ENCODE results near the gene STRN4. TPM values are rescaled to one million over a fixed set of nuclear protein-coding genes. Genes with fewer than 3 reads are reported as not detected.

The STRN4 gene
- total RNA-seq, 1 experiment from 2014 or later, result 143 TPM

GRCh38 chr19:46737298-46737654 lies 9.0 kb downstream of the STRN4 start:
- H3K9ac ChIP-seq (ENCODE audit: extremely low read depth, insufficient read length, low read length), result no peak overlapping the region
- H3K4me1 ChIP-seq (ENCODE audit: insufficient read depth, low read length), result no peaks in the 10 kb centered on the region
- H3K79me1 ChIP-seq (ENCODE audit: insufficient read depth, low read depth, low read length, poor library complexity, severe bottlenecking), result no peaks in the 10 kb centered on the region
- H2AK5ac ChIP-seq (ENCODE audit: insufficient read length, low read length), result no peak overlapping the region
- peaks cover 19 to 21% of the 10 kb centered on the region in 2 experiments for H3K4me1 Mint-ChIP-seq
- H2BK5ac ChIP-seq (ENCODE audit: insufficient read length, low read length), result no peak overlapping the region
- no peak overlapping the region for H3K4me3 Mint-ChIP-seq
- H3K9me3 ChIP-seq (ENCODE audit: control insufficient read depth, low read depth, low read length), result no peaks in the 10 kb centered on the region
- H3K27me3 ChIP-seq (ENCODE audit: insufficient read depth, low read length), result no peaks in the 10 kb centered on the region
- no peak overlapping the region for H3K23ac ChIP-seq (ENCODE audit: insufficient read length, low read depth, low read length)
- no peak overlapping the region for H3K27ac ChIP-seq (ENCODE audit: insufficient read length, low read depth, low read length)
- H3K23me2 ChIP-seq (ENCODE audit: insufficient read length, low read depth, low read length, poor library complexity, severe bottlenecking), result no peaks in the 10 kb centered on the region
- H4K8ac ChIP-seq (replicated peaks; ENCODE audit: insufficient read length, low read depth, low read length), result no peak overlapping the region
- peaks cover 23% of the 10 kb centered on the region for H3K79me2 ChIP-seq (ENCODE audit: insufficient read depth, low read length)
- H3K14ac ChIP-seq (ENCODE audit: insufficient read depth, low read length), result no peak overlapping the region
- H4K20me1 ChIP-seq (ENCODE audit: control insufficient read depth, insufficient read depth, insufficient read length), result peaks cover 4% of the 10 kb centered on the region
- no peaks in the 10 kb centered on the region for H3K9me3 Mint-ChIP-seq
- no peak for TF ChIP-seq CTCF (conservative IDR thresholded peaks at IDR 0.05)
- no peak overlapping the region for H3T11ph ChIP-seq (ENCODE audit: low read length)
- H3K4me2 ChIP-seq (ENCODE audit: insufficient read depth, insufficient read length, low read length), result no peak overlapping the region
- H3K27ac Mint-ChIP-seq, result peak overlapping the region in 2 of 3 experiments; percentile 16 to 76; a peak in 3 of 7 replicates
- H2BK120ac ChIP-seq (ENCODE audit: low read depth, low read length, poor library complexity, severe bottlenecking), result no peak overlapping the region
- no peak overlapping the region for H2AFZ ChIP-seq (ENCODE audit: low read length)
- no peak overlapping the region for H4K91ac ChIP-seq (ENCODE audit: insufficient read length, low read depth, low read length)
- H3K36me3 Mint-ChIP-seq (ENCODE audit: insufficient read depth in 1 of 3, low read depth in 3 of 3), result peaks cover 32 to 81% (median 71%) of the 10 kb centered on the region in 3 experiments; a peak in 6 of 7 replicates
- no peak overlapping the region for H3K4ac ChIP-seq (ENCODE audit: low read depth, low read length)
- no peak overlapping the region for H3K18ac ChIP-seq (ENCODE audit: insufficient read length, low read depth, low read length)
- H3K27me3 Mint-ChIP-seq (ENCODE audit: low read depth), result no peaks in the 10 kb centered on the region
- no CpG with 5 or more reads among the region's 7 CpGs for WGBS (ENCODE audit: extremely low coverage, insufficient read length, low lambda C conversion rate)
- no peak overlapping the region for H2BK15ac ChIP-seq (ENCODE audit: low read depth, low read length)
- H2BK12ac ChIP-seq (ENCODE audit: insufficient read length, low read depth, low read length), result no peak overlapping the region
- no peak for DNase-seq
- no peak overlapping the region for H3K56ac ChIP-seq (ENCODE audit: insufficient read length, low read depth, low read length)
- no peak overlapping the region for H2BK20ac ChIP-seq (ENCODE audit: low read depth, low read length, poor library complexity, severe bottlenecking)
- H4K5ac ChIP-seq (ENCODE audit: insufficient read length, low read depth, low read length), result no peak overlapping the region
